ENCODE data around the gene SYNE2. TPM values are rescaled to one million over a fixed set of nuclear protein-coding genes. Genes with fewer than 3 reads are reported as not detected.
"Not testable (repeated sequence)": the region's sequence is repeated elsewhere in the genome, so short reads cannot be mapped to it uniquely, and the experiment has no call there.

The SYNE2 gene
- total RNA-seq, 1 donor = 25.8 TPM

GRCh38 chr14:64114166-64114565, 261.4 kb downstream of the SYNE2 start:
- TF ChIP-seq, protein P1, sequence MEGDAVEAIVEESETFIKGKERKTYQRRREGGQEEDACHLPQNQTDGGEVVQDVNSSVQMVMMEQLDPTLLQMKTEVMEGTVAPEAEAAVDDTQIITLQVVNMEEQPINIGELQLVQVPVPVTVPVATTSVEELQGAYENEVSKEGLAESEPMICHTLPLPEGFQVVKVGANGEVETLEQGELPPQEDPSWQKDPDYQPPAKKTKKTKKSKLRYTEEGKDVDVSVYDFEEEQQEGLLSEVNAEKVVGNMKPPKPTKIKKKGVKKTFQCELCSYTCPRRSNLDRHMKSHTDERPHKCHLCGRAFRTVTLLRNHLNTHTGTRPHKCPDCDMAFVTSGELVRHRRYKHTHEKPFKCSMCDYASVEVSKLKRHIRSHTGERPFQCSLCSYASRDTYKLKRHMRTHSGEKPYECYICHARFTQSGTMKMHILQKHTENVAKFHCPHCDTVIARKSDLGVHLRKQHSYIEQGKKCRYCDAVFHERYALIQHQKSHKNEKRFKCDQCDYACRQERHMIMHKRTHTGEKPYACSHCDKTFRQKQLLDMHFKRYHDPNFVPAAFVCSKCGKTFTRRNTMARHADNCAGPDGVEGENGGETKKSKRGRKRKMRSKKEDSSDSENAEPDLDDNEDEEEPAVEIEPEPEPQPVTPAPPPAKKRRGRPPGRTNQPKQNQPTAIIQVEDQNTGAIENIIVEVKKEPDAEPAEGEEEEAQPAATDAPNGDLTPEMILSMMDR (IDR thresholded peaks at IDR 0.05; ENCODE audit: insufficient read depth, low read length) = no peak
- no peak overlapping the region for H3K4me3 ChIP-seq (ENCODE audit: low read depth, low read length)
- no peak for DNase-seq (ENCODE audit: low read depth)

- no peak for DNase-seq (ENCODE audit: low read depth)
- TF ChIP-seq, protein P1 (IDR thresholded peaks at IDR 0.05; ENCODE audit: insufficient read depth, low read length) = no peak
- no peak overlapping the region for H3K4me3 ChIP-seq (ENCODE audit: low read depth, low read length)
Observed at GRCh38 chr14:64114796-64115195, 262.0 kb downstream of the SYNE2 start.

DNA sequence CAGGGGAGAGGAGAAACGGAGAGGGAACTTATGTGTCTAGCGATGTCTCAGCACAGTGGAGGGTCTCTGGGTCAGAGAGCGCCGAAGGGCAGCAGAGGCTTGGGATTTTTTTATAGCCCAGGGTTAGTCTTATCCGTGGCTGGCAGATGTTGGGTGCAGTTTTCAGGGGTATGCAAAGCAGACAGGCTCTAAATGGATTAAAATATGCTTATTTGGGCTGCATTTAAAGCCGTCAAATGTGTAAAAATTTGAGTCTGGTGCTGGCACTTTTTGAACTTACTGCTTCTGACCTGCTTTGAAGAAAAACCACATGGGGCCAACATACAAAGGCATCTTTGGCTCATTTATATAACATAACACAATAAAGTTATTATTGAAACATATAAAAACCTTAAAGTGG, 262.6 kb downstream of the SYNE2 start:
- no peak for DNase-seq (ENCODE audit: low read depth)
- TF ChIP-seq, protein P1 (IDR thresholded peaks at IDR 0.05; ENCODE audit: insufficient read depth, low read length) = no peak
- no peak overlapping the region for H3K4me3 ChIP-seq (ENCODE audit: low read depth, low read length)

DNA sequence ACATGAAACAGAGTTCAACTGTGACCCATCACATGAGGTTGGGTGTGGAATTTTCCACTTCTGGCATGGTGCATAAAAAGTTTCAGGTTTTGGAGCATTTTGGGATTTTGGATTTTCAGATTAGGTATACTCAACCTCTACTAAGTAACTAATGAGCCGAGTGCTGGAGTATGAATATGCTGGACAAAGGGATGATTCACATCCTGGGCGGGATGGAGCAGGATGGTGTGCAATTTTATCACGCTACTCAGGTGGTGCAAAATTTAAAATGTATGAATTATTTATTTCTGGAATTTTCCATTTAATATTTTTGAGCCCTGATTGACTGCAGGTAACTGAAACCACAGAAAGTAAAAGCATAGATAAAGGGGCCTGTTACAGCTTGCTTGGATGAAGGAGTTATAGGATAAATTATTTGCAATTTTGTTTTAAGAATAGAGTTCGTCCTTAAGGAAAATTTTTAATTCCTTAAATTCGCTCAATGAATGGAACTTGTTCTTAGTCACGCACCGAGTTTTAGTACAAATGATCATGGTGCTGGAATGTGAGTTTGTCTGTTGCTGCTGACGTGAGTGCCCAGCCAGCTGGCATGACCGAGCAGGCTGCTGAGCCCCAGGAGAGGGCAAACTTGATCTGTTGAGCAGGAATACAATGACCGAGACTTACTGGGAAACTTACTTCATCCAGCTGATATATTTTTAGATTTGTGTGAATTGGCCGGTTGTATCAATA, 265.0 kb downstream of the SYNE2 start:
- TF ChIP-seq, protein P1 (IDR thresholded peaks at IDR 0.05; ENCODE audit: insufficient read depth, low read length) = peak; percentile 20
- H3K4me3 ChIP-seq (ENCODE audit: low read depth, low read length) = no peak overlapping the region

GRCh38 chr14:64118403-64118742, 265.6 kb downstream of the SYNE2 start:
- not testable (repeated sequence) for DNase-seq (ENCODE audit: low read depth); H3K4me3 ChIP-seq (ENCODE audit: low read depth, low read length)

More for the DNA sequence above, 265.0 kb downstream of the SYNE2 start:
- peak; percentile 88 for DNase-seq (ENCODE audit: low read depth)

DNA sequence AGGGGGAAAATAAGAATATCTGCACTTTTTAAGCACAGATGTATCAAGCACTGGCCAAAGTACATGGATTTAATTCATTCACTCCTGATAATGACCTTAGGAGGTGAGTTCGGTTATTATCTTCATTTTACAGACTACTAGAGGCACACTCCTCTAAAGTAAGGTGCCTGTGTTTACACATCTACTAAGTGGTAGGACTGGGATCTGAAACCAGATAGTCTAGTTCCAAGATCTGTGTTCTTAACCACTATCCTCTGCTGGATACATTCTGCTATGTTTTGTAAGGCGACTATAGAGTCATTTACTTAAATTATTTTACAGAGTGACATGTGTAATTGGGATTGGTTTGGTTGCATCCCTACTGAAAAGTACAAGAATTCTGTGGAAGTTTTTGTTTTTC, 266.1 kb downstream of the SYNE2 start:
- TF ChIP-seq, protein P1 (IDR thresholded peaks at IDR 0.05; ENCODE audit: insufficient read depth, low read length) = no peak
- DNase-seq (ENCODE audit: low read depth) = no peak
- H3K4me3 ChIP-seq (ENCODE audit: low read depth, low read length) = no peak overlapping the region

GRCh38 chr14:64119500-64119899, 266.7 kb downstream of the SYNE2 start:
- H3K4me3 ChIP-seq (ENCODE audit: low read depth, low read length) = no peak overlapping the region
- DNase-seq (ENCODE audit: low read depth) = no peak

More at GRCh38 chr14:64119500-64119899, 266.7 kb downstream of the SYNE2 start:
- TF ChIP-seq, protein P1 (IDR thresholded peaks at IDR 0.05; ENCODE audit: insufficient read depth, low read length) = no peak
